Testis (tissue), 2 donors: ENCODE results near the gene MRGPRX1.

ENCODE experiments used
- POLR2A ChIP-seq: fragments of 450-650 bp; IDR thresholded peaks from one replicate; pipeline ENCODE4 v1.6.1; 2017; ENCODE audit warnings: antibody characterized with exemption, mild to moderate bottlenecking, moderate library complexity
- TF ChIP-seq, protein P1 (sequence below), 3 experiments: fragments of 450-650 bp in 2 of 3; fragments of 200-600 bp in 1 of 3; sonication (generic) in 1 of 3; IDR thresholded peaks; one replicate each; pipeline ENCODE4 v1.5.1; 2016 to 2019; ENCODE audit warnings: antibody characterized with exemption in 3 of 3, mild to moderate bottlenecking in 2 of 3, moderate library complexity in 1 of 3

DNA sequence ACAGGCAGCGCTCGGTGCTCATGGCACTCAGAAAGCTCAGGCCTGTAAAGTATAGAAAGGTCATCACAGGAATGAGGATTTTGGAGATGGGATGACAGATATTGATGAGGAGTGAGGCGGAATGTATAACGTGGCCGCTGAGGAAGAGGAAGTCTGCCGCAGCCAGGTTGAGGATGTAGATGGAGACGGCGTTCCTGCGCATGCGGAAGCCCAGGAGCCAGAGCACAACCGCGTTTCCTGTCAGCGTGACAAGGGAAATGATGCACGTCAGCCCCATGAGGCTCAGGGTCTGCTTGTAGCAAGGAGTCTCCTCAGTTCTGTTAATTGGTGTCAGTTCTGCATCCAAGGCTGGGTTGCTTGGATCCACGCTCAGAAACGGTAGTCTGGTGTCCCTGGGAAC, 33.1 kb upstream of the MRGPRX1 start:
- TF ChIP-seq, protein P1, sequence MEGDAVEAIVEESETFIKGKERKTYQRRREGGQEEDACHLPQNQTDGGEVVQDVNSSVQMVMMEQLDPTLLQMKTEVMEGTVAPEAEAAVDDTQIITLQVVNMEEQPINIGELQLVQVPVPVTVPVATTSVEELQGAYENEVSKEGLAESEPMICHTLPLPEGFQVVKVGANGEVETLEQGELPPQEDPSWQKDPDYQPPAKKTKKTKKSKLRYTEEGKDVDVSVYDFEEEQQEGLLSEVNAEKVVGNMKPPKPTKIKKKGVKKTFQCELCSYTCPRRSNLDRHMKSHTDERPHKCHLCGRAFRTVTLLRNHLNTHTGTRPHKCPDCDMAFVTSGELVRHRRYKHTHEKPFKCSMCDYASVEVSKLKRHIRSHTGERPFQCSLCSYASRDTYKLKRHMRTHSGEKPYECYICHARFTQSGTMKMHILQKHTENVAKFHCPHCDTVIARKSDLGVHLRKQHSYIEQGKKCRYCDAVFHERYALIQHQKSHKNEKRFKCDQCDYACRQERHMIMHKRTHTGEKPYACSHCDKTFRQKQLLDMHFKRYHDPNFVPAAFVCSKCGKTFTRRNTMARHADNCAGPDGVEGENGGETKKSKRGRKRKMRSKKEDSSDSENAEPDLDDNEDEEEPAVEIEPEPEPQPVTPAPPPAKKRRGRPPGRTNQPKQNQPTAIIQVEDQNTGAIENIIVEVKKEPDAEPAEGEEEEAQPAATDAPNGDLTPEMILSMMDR (IDR thresholded peaks at IDR 0.05) = no peak
- no peak for TF ChIP-seq POLR2A
